Testis (tissue), 2 donors: Measurements from ENCODE around the gene DUSP2.

ENCODE experiments used
- POLR2A ChIP-seq: fragments of 450-650 bp; IDR thresholded peaks from one replicate; pipeline ENCODE4 v1.6.1; 2017; ENCODE audit warnings: antibody characterized with exemption, mild to moderate bottlenecking, moderate library complexity
- TF ChIP-seq, protein P1 (sequence below), 3 experiments: fragments of 450-650 bp in 2 of 3; fragments of 200-600 bp in 1 of 3; sonication (generic) in 1 of 3; IDR thresholded peaks; one replicate each; pipeline ENCODE4 v1.5.1; 2016 to 2019; ENCODE audit warnings: antibody characterized with exemption in 3 of 3, mild to moderate bottlenecking in 2 of 3, moderate library complexity in 1 of 3

DNA sequence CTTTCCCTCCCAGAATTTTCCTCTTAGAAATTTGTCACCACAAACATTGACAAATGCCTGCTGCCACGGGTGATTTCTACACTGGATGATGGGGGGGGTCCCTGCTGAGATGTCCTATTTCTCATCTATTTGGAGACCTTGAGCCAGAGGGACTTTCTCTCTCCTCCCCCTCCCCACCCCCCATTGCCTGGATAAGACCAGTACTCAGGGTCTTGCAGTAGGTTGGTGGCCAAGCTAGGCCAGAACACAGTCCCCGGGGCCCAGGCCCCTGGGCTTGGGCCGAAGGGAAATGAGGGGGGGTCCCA is 560 bp upstream of the DUSP2 start:
- TF ChIP-seq POLR2A, result no peak
- TF ChIP-seq, protein P1, sequence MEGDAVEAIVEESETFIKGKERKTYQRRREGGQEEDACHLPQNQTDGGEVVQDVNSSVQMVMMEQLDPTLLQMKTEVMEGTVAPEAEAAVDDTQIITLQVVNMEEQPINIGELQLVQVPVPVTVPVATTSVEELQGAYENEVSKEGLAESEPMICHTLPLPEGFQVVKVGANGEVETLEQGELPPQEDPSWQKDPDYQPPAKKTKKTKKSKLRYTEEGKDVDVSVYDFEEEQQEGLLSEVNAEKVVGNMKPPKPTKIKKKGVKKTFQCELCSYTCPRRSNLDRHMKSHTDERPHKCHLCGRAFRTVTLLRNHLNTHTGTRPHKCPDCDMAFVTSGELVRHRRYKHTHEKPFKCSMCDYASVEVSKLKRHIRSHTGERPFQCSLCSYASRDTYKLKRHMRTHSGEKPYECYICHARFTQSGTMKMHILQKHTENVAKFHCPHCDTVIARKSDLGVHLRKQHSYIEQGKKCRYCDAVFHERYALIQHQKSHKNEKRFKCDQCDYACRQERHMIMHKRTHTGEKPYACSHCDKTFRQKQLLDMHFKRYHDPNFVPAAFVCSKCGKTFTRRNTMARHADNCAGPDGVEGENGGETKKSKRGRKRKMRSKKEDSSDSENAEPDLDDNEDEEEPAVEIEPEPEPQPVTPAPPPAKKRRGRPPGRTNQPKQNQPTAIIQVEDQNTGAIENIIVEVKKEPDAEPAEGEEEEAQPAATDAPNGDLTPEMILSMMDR (IDR thresholded peaks at IDR 0.05), result no peak
